Stomach (tissue), 4 donors: ENCODE data around the gene EPC1.

ENCODE experiments used
- EP300 ChIP-seq: sonication (generic); formaldehyde crosslinking; IDR thresholded peaks from one replicate; pipeline ENCODE4 v1.6.1; 2017; ENCODE audit warnings: antibody characterized with exemption
- POLR2A ChIP-seq, 4 donors: fragments of 450-650 bp; IDR thresholded peaks; one replicate each; pipeline ENCODE4 v1.6.1; 2016; ENCODE audit warnings: antibody characterized with exemption in 4 of 4, control low read depth in 2 of 4, mild to moderate bottlenecking in 1 of 4, moderate library complexity in 1 of 4
- POLR2AphosphoS5 ChIP-seq, 3 donors: sonication (generic); formaldehyde crosslinking; IDR thresholded peaks; one replicate each; pipeline ENCODE4 v1.6.1; 2016; ENCODE audit warnings: antibody characterized with exemption in 3 of 3
- TF ChIP-seq, protein P1 (sequence below), 7 experiments: fragments of 450-650 bp in 4 of 7; fragments of 200-600 bp in 3 of 7; sonication (generic) in 3 of 7; IDR thresholded peaks; one replicate each; pipeline ENCODE4 v1.5.1; 2016 to 2019; ENCODE audit warnings: antibody characterized with exemption in 7 of 7, control low read depth in 2 of 7, mild to moderate bottlenecking in 1 of 7

DNA sequence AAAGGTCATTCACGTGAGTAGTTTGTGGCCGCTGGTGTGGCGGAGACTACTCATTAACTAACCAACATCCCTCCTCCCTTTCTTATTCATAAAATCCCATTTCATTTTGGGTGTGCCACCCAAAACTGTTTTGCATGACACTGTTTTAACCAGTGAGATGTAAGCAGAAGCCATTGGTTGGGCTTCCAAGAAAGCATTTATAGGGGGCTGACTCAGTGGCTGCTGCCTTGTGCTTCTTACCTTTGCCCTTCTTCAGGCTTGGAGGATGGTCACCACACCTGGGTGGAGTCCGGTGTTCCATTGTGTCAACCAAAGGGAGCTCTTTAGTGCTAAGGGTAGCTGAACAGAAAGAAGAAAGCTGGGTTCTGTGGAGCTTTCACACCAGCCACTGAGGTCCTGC is 37.2 kb upstream of the EPC1 start:
- TF ChIP-seq POLR2A (IDR thresholded peaks at IDR 0.05) = no peak
- TF ChIP-seq, protein P1, sequence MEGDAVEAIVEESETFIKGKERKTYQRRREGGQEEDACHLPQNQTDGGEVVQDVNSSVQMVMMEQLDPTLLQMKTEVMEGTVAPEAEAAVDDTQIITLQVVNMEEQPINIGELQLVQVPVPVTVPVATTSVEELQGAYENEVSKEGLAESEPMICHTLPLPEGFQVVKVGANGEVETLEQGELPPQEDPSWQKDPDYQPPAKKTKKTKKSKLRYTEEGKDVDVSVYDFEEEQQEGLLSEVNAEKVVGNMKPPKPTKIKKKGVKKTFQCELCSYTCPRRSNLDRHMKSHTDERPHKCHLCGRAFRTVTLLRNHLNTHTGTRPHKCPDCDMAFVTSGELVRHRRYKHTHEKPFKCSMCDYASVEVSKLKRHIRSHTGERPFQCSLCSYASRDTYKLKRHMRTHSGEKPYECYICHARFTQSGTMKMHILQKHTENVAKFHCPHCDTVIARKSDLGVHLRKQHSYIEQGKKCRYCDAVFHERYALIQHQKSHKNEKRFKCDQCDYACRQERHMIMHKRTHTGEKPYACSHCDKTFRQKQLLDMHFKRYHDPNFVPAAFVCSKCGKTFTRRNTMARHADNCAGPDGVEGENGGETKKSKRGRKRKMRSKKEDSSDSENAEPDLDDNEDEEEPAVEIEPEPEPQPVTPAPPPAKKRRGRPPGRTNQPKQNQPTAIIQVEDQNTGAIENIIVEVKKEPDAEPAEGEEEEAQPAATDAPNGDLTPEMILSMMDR (IDR thresholded peaks at IDR 0.05) = no peak
- TF ChIP-seq EP300 = no peak
- no peak for TF ChIP-seq POLR2AphosphoS5 (IDR thresholded peaks at IDR 0.05)
